GM12878 (cell line): Measurements from ENCODE around the gene DRC1. TPM values are rescaled to one million over a fixed set of nuclear protein-coding genes. Genes with fewer than 3 reads are reported as not detected.

ENCODE experiments used
- ATAC-seq: fragments of 200-7000 bp; cut with Tn5 transposase; 3 replicates; pipeline ENCODE4 v1.9.1; 2020; ENCODE audit warnings: mild to moderate bottlenecking, moderate library complexity
- BruUV-seq: library from RNA; stranded (reverse); fragments of 400-500 nt; replicated peaks from 2 replicates; lab custom pipeline; 2021; lab: Mats Ljungman, UMichigan
- CTCF ChIA-PET: fragments of 300-600 bp; sonication (Branson Sonifier 250); formaldehyde crosslinking; extraction: SDS; loops from one replicate; lab custom pipeline; 2021; ENCODE audit warnings: inconsistent platforms; lab: Yijun Ruan, JAX
- POLR2A ChIA-PET: fragments of 350-600 bp; formaldehyde crosslinking; extraction: SDS; loops from one replicate; lab custom pipeline; 2021; ENCODE audit warnings: inconsistent platforms; lab: Charles Lee
- RAD21 ChIA-PET: fragments of 300-600 bp; sonication (Branson Sonifier 250); formaldehyde crosslinking; loops from one replicate; lab custom pipeline; 2023; ENCODE audit warnings: antibody characterized with exemption; ENCODE audit not compliant: unreplicated experiment; lab: Charles Lee
- SMC1A ChIA-PET: fragments of 300-600 bp; sonication (Branson Sonifier 250); formaldehyde crosslinking; loops from one replicate; lab custom pipeline; 2023; ENCODE audit not compliant: unreplicated experiment, uncharacterized antibody; lab: Charles Lee
- DNase-seq: peaks from one replicate; pipeline ENCODE4 v3.0.0-alpha.2; 2011; ENCODE audit warnings: low read depth, low spot score
- FAIRE-seq: peaks from 3 replicates; lab custom pipeline; 2011; peaks lifted over from hg19 to GRCh38; lab: Jason Lieb, UNC
- H2AFZ ChIP-seq: 2 replicates; pipeline ENCODE4 v1.6.0; 2011; ENCODE audit warnings: low read depth, low read length, control low read depth; ENCODE audit not compliant: control insufficient read depth
- H3K27ac ChIP-seq: 2 replicates; pipeline ENCODE4 v1.5.1; 2011; ENCODE audit warnings: control low read depth; ENCODE audit not compliant: control insufficient read depth, insufficient read depth
- H3K27me3 ChIP-seq, 2 experiments: replicated peaks in 1 of 2; 2 replicates each; pipeline versions ENCODE4 v1.6.0 to v1.6.1; 2011; ENCODE audit warnings: low read length in 1 of 2; ENCODE audit not compliant: control insufficient read depth in 2 of 2, insufficient read depth in 2 of 2
- H3K36me3 ChIP-seq, 2 experiments: 2 replicates each; pipeline ENCODE4 v1.5.1; 2011; ENCODE audit warnings: low read length in 1 of 2; ENCODE audit not compliant: control insufficient read depth in 2 of 2, insufficient read depth in 2 of 2
- H3K4me1 ChIP-seq: 2 replicates; pipeline ENCODE4 v1.6.1; 2011; ENCODE audit warnings: mild to moderate bottlenecking, low read length, moderate library complexity, mixed read lengths; ENCODE audit not compliant: control insufficient read depth, insufficient read depth
- H3K4me2 ChIP-seq: 2 replicates; pipeline ENCODE4 v1.6.0; 2011; ENCODE audit warnings: control low read depth; ENCODE audit not compliant: control insufficient read depth, insufficient read depth
- H3K4me3 ChIP-seq: fragments of 200-600 bp; sonication (generic); 2 replicates; pipeline ENCODE4 v1.5.1; 2016
- H3K79me2 ChIP-seq: 2 replicates; pipeline ENCODE4 v1.6.0; 2011; ENCODE audit warnings: low read length; ENCODE audit not compliant: control insufficient read depth, insufficient read depth
- H3K9ac ChIP-seq: 2 replicates; pipeline ENCODE4 v1.8.0; 2011; ENCODE audit warnings: low read length, control low read depth, mixed read lengths; ENCODE audit not compliant: control insufficient read depth, insufficient read depth
- H3K9me3 ChIP-seq: replicated peaks from 3 replicates; pipeline ENCODE4 v1.5.1; 2011; ENCODE audit warnings: mild to moderate bottlenecking, low read length; ENCODE audit not compliant: control insufficient read depth, insufficient read depth
- H4K20me1 ChIP-seq: 2 replicates; pipeline ENCODE4 v1.6.0; 2011; ENCODE audit not compliant: control insufficient read depth, insufficient read depth
- BCL11A ChIP-seq: IDR thresholded peaks from 2 replicates; pipeline ENCODE4 v1.6.1; 2011; ENCODE audit warnings: low read depth, low read length
- CBFB ChIP-seq: IDR thresholded peaks from 2 replicates; pipeline ENCODE4 v1.6.1; 2016; ENCODE audit warnings: antibody characterized with exemption, low read depth
- DPF2 ChIP-seq: fragments of 450-650 bp; IDR thresholded peaks from 2 replicates; pipeline ENCODE4 v1.6.1; 2017; ENCODE audit warnings: mild to moderate bottlenecking
- E2F4 ChIP-seq: IDR thresholded peaks from 2 replicates; pipeline ENCODE4 v1.6.1; 2012; ENCODE audit warnings: low read depth, low read length, improper control_type of control experiment
- E4F1 ChIP-seq: fragments of 450-650 bp; IDR thresholded peaks from 2 replicates; pipeline ENCODE4 v1.6.1; 2018; ENCODE audit warnings: borderline replicate concordance, mild to moderate bottlenecking; ENCODE audit not compliant: partially characterized antibody
- JUND ChIP-seq: IDR thresholded peaks from 2 replicates; pipeline ENCODE4 v1.6.1; 2012; ENCODE audit warnings: low read depth, mild to moderate bottlenecking, low read length, improper control_type of control experiment, moderate library complexity
- KDM1A ChIP-seq: fragments of 200-600 bp; sonication (generic); IDR thresholded peaks from 2 replicates; pipeline ENCODE4 v1.6.1; 2016; ENCODE audit warnings: borderline replicate concordance
- MEF2A ChIP-seq: IDR thresholded peaks from 2 replicates; pipeline ENCODE4 v1.6.1; 2011; ENCODE audit warnings: low read depth, mild to moderate bottlenecking, low read length, moderate library complexity; ENCODE audit not compliant: insufficient read depth
- NFIC ChIP-seq: IDR thresholded peaks from 2 replicates; pipeline ENCODE4 v1.6.1; 2012; ENCODE audit warnings: low read depth, mild to moderate bottlenecking, inconsistent platforms, low read length, moderate library complexity
- PKNOX1 ChIP-seq: fragments of 450-650 bp; IDR thresholded peaks from 2 replicates; pipeline ENCODE4 v1.6.1; 2016; ENCODE audit warnings: mild to moderate bottlenecking
- RAD21 ChIP-seq: IDR thresholded peaks from 2 replicates; pipeline ENCODE4 v1.6.1; 2011; ENCODE audit warnings: mild to moderate bottlenecking, low read depth, low read length, moderate library complexity; ENCODE audit not compliant: insufficient read depth
- RELB ChIP-seq: fragments of 450-650 bp; IDR thresholded peaks from 2 replicates; pipeline ENCODE4 v1.6.1; 2017; ENCODE audit warnings: low read depth, mild to moderate bottlenecking, moderate library complexity
- RFX5 ChIP-seq: IDR thresholded peaks from 2 replicates; pipeline ENCODE4 v1.6.1; 2011; ENCODE audit warnings: low read depth, low read length, improper control_type of control experiment
- SREBF1 ChIP-seq: IDR thresholded peaks from 2 replicates; pipeline ENCODE4 v1.6.1; 2012; ENCODE audit warnings: mild to moderate bottlenecking, low read length
- TCF12 ChIP-seq: IDR thresholded peaks from 2 replicates; pipeline ENCODE4 v1.6.1; 2011; ENCODE audit warnings: low read depth, mild to moderate bottlenecking, low read length
- USF2 ChIP-seq: IDR thresholded peaks from 2 replicates; pipeline ENCODE4 v1.6.1; 2011; ENCODE audit warnings: low read depth, low read length, improper control_type of control experiment, borderline replicate concordance
- WGBS: methylation state at CpG from one replicate; pipeline ENCODE4 v1.1.6; 2016; ENCODE audit warnings: low lambda C conversion rate; ENCODE audit not compliant: insufficient replicate concordance, insufficient coverage; ENCODE audit errors: missing lambda C conversion rate; 5-methylcytosine and 5-hydroxymethylcytosine counted together
- in situ Hi-C: fragments of 300-500 bp; cut with MboI; formaldehyde crosslinking; loops from 9 replicates; pipeline ENCODE4 v1.14.3; 2018; ENCODE audit warnings: mixed read lengths
- intact Hi-C: fragments of 100-400 bp; cut with micrococcal nuclease; formaldehyde crosslinking; loops from one replicate; pipeline ENCODE4 v1.14.2; 2022; ENCODE audit not compliant: unreplicated experiment
- polyA plus RNA-seq, 11 experiments: library from polyadenylated mRNA; depleted of rRNA in 4 of 11; unstranded in 6 of 11; stranded (reverse) in 5 of 11; fragments of >200 nt; fragmentation: Nextera tagmentation in 4 of 11; fragmentation: Illumina TruSeq in 1 of 11; extraction: Ambion mirVana in 4 of 11; extraction: Trizol in 1 of 11; gene quantifications; 1 replicate in 1 of 11; 2 replicates in 10 of 11; pipeline versions ENCODE4 v1.2.1 to v1.2.3, GENCODE V29; 2011 to 2016; ENCODE audit warnings: inconsistent platforms in 2 of 11, missing spikeins in 2 of 11, low read depth in 1 of 11
- total RNA-seq, 4 experiments: library from RNA; depleted of rRNA in 3 of 4; stranded (reverse); fragments of >200 nt in 3 of 4; fragmentation: Illumina TruSeq in 1 of 4; extraction: Trizol in 1 of 4; gene quantifications; 2 replicates each; pipeline versions ENCODE4 v1.2.1 to v1.2.3, GENCODE V29; 2013 to 2021

Gene DRC1
- total and polyA plus RNA-seq, 10 of the 15 experiments (the other 5 are each of a cell fraction or from before 2014, with no cell fraction given), result 0.03 TPM; not detected in 9

- Histone ChIP-seq H3K9ac (no peak overlapping the region), H3K27ac (no peak overlapping the region), H3K4me2 (no peak overlapping the region), H3K36me3 (no peaks in the 10 kb centered on the region), H3K79me2 (no peaks in the 10 kb centered on the region), H3K4me1 (peaks cover 15% of the 10 kb centered on the region), H3K4me3 (no peak overlapping the region), H3K9me3 (no peaks in the 10 kb centered on the region), H3K27me3 (no peaks in the 10 kb centered on the region), H4K20me1 (no peaks in the 10 kb centered on the region), H2AFZ (no peak overlapping the region)
- ChIA-PET SMC1A (interaction anchor here (0.7 kb wide), 1 partner anchor 110 kb away, joined by 3 read pairs; no protein-coding TSS in a partner anchor), POLR2A (interaction anchor here (0.5 kb wide), 1 partner anchor 459 kb away, joined by 3 read pairs; no protein-coding TSS in a partner anchor), CTCF (interaction anchor here (1.5 to 2.0 kb wide), 2 partner anchors 10 to 12 kb away, joined by 4 to 10 read pairs; no protein-coding TSS in a partner anchor), RAD21 (no interaction called here)
- no peak for DNase-seq
- BruUV-seq, result no TSS peak
- WGBS, result 52% methylated on average over 8 of the region's 8 CpGs
- FAIRE-seq, result no peak
- in situ Hi-C loops (no loop called here), intact Hi-C loops (no loop called here)
- no peak for ATAC-seq
- TF ChIP-seq TCF12 (no peak), KDM1A (no peak), DPF2 (no peak), RFX5 (no peak), E4F1 (no peak), USF2 (no peak), JUND (no peak), RELB (no peak), CBFB (no peak), PKNOX1 (no peak), MEF2A (no peak), NFIC (no peak), E2F4 (no peak), BCL11A (no peak), RAD21 (no peak), SREBF1 (no peak)
Measured at GRCh38 chr2:26491563-26492167, 89.9 kb downstream of the DRC1 start.
